HL-60 (cell line): ENCODE measurements around the gene STXBP2.

Experiments
- CTCF ChIP-seq: IDR thresholded peaks from one replicate; pipeline ENCODE4 v1.5.1; 2011; ENCODE audit warnings: low read length, control low read depth, inconsistent platforms; ENCODE audit not compliant: insufficient read depth
- GABPA ChIP-seq: IDR thresholded peaks from 2 replicates; pipeline ENCODE4 v1.6.1; 2012; ENCODE audit warnings: low read depth

GRCh38 chr19:7625763-7626372 lies 11.0 kb upstream of the STXBP2 start:
- no peak for TF ChIP-seq GABPA
- no peak for TF ChIP-seq CTCF
